ENCODE data around the gene CLEC4A.

DNA sequence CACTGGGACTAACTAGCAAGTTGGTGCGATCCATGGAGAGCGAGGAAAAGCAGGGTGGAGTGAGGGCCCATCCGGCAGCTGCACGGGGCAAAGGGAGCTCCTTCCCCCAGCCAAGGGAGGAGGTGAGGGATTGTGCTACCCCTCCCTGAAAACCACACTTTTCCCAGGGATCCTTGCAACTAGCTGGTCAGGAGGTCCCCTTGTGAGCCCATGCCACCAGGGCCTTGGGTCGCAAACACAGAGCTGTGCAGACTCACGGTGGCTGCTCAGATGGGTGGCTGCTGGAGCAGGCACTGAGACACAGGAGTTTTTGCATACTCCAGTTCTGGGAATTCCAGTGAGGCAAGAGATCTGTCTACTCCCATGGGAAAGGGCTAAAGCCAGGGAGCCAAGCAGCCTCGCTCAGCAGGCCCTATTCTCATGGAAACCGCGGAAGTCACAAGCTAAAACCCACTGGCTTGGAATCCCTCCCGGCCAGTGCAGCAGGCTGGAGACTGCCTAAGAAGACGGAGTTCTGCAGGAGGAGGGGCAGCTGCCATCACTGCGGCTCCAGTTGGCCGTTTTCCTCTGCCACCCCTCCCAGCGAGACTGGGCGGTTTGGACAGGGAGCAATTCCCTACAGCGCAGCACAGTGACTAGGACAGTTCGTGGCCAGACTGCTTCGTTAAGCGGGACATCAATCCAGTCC is 22.5 kb downstream of the CLEC4A start:
- TF ChIP-seq, protein P1, sequence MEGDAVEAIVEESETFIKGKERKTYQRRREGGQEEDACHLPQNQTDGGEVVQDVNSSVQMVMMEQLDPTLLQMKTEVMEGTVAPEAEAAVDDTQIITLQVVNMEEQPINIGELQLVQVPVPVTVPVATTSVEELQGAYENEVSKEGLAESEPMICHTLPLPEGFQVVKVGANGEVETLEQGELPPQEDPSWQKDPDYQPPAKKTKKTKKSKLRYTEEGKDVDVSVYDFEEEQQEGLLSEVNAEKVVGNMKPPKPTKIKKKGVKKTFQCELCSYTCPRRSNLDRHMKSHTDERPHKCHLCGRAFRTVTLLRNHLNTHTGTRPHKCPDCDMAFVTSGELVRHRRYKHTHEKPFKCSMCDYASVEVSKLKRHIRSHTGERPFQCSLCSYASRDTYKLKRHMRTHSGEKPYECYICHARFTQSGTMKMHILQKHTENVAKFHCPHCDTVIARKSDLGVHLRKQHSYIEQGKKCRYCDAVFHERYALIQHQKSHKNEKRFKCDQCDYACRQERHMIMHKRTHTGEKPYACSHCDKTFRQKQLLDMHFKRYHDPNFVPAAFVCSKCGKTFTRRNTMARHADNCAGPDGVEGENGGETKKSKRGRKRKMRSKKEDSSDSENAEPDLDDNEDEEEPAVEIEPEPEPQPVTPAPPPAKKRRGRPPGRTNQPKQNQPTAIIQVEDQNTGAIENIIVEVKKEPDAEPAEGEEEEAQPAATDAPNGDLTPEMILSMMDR (optimal IDR thresholded peaks at IDR 0.05 in 1 of 3, IDR thresholded peaks at IDR 0.05 in 1 of 3, conservative IDR thresholded peaks at IDR 0.05 in 1 of 3; ENCODE audit: extremely low read depth in 1 of 3, insufficient read depth in 2 of 3, low read length in 3 of 3): no peak
- TF ChIP-seq EZH2 (IDR thresholded peaks at IDR 0.05; ENCODE audit: low read length): no peak
